GM21786 (cell line): Measurements from ENCODE around the gene RAC2.

ENCODE experiments used
- ATAC-seq: cut with Tn5 transposase; IDR thresholded peaks from one replicate; pipeline ENCODE4 v1.9.1; 2021; ENCODE audit not compliant: unreplicated experiment

RAC2 gene

GRCh38 chr22:37192204-37192603 lies 51.9 kb downstream of the RAC2 start:
- no peak for ATAC-seq

GRCh38 chr22:37190262-37190780 lies 53.7 kb downstream of the RAC2 start:
- no peak for ATAC-seq

- ATAC-seq: no peak
Measured at GRCh38 chr22:37188901-37189466, 55.1 kb downstream of the RAC2 start.

GRCh38 chr22:37187891-37188761 lies 55.9 kb downstream of the RAC2 start, which contains the start of gene C1QTNF6:
Gene C1QTNF6 (minus strand): TSS chr22:37188247. CDS start chr22:37188213, 34 bp downstream.
- ATAC-seq: no peak

- ATAC-seq: no peak
Measured at GRCh38 chr22:37187552-37187890, 56.5 kb downstream of the RAC2 start.

GRCh38 chr22:37186997-37187522 lies 57.0 kb downstream of the RAC2 start:
- no peak for ATAC-seq

GRCh38 chr22:37186228-37186996 lies 57.7 kb downstream of the RAC2 start:
- no peak for ATAC-seq

- ATAC-seq: no peak
Measured at GRCh38 chr22:37185646-37186227, 58.3 kb downstream of the RAC2 start.

- ATAC-seq: no peak
Measured at GRCh38 chr22:37184816-37185541, 59.1 kb downstream of the RAC2 start.

- ATAC-seq: no peak
Measured at GRCh38 chr22:37184380-37184755, 59.7 kb downstream of the RAC2 start.

- no peak for ATAC-seq
Measured at GRCh38 chr22:37183432-37184379, 60.4 kb downstream of the RAC2 start.

- no peak for ATAC-seq
Measured at GRCh38 chr22:37182949-37183245, 61.2 kb downstream of the RAC2 start.

- ATAC-seq: no peak
Measured at GRCh38 chr22:37182101-37182948, 61.7 kb downstream of the RAC2 start.

GRCh38 chr22:37181681-37182080 lies 62.4 kb downstream of the RAC2 start:
- no peak for ATAC-seq

- ATAC-seq: no peak
Measured at GRCh38 chr22:37180531-37181231, 63.4 kb downstream of the RAC2 start.

GRCh38 chr22:37179622-37180420 lies 64.2 kb downstream of the RAC2 start:
- no peak for ATAC-seq

GRCh38 chr22:37179126-37179470 lies 65.0 kb downstream of the RAC2 start:
- no peak for ATAC-seq
